H4 (cell line): ENCODE results near the gene PRPF19. TPM values are rescaled to one million over a fixed set of nuclear protein-coding genes. Genes with fewer than 3 reads are reported as not detected.

Source experiments
- DNase-seq: peaks from one replicate; pipeline ENCODE4 v3.0.0-alpha.2; 2015; ENCODE audit warnings: low spot score
- total RNA-seq: library from RNA; depleted of rRNA; stranded (reverse); fragments of >200 nt; shearing (Covaris generic); gene quantifications from 2 replicates; pipeline ENCODE4 v1.2.3, GENCODE V29; 2014

The PRPF19 gene
- total RNA-seq, 1 experiment from 2014 or later = 106 TPM

DNA sequence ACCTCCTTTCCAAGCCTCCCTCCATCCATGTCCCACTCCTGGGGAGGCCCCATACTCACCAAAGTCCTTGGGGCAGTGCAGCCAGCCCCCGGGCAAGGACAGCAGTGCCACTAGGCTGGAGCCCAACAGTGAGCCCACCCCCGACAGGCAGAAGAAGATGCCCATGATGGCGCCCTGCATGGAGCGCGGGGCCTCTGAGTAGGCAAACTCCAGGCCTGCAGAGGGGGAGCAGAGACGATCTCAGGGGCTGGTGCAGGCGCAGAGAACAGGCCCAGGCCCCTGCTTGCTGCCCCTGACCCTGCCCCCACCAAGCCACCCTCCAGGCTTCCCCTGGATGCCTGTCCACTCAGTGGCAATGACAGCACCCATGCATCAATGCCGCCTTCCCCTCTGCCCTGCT, 31.4 kb upstream of the PRPF19 start:
- DNase-seq = no peak

DNA sequence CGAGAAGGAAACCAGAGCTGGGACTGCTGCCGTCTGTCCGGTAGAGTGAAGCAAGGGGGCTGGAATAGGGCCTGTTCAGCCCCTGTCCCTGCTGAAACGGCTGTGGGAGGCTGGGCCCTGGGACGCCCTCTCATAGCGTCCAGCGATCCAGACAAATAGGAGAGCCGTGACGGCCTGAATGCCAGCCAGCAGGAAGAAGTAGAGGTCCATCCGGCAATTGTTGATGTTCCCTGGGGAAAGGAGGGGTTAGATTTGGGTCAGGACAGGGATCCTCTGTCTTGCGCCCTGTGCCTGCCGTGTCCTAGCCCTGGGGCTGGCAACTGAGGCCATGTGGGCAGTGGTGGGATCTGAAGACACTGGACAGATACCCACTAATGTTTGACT, 30.8 kb upstream of the PRPF19 start:
- no peak for DNase-seq

DNA sequence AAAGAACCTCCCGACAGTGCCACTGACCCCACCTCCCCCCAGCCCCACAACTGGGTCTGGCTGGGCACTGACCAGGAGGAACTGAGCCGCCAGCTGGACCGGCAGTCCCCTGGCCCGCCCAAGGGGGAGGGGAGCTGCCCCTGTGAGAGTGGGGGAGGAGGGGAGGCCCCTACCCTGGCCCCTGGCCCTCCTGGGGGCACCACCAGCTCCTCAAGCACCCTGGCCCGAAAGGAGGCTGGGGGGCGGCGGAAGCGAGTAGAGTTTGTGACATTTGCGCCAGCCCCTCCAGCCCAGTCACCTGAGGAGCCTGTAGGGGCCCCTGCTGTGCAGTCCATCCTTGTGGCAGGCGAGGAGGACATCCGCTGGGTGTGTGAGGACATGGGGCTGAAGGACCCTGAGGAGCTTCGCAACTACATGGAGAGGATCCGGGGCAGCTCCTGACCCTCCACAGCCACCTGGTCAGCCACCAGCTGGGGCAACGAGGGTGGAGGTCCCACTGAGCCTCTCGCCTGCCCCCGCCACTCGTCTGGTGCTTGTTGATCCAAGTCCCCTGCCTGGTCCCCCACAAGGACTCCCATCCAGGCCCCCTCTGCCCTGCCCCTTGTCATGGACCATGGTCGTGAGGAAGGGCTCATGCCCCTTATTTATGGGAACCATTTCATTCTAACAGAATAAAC, 30.2 kb upstream of the PRPF19 start:
- no peak for DNase-seq

DNA sequence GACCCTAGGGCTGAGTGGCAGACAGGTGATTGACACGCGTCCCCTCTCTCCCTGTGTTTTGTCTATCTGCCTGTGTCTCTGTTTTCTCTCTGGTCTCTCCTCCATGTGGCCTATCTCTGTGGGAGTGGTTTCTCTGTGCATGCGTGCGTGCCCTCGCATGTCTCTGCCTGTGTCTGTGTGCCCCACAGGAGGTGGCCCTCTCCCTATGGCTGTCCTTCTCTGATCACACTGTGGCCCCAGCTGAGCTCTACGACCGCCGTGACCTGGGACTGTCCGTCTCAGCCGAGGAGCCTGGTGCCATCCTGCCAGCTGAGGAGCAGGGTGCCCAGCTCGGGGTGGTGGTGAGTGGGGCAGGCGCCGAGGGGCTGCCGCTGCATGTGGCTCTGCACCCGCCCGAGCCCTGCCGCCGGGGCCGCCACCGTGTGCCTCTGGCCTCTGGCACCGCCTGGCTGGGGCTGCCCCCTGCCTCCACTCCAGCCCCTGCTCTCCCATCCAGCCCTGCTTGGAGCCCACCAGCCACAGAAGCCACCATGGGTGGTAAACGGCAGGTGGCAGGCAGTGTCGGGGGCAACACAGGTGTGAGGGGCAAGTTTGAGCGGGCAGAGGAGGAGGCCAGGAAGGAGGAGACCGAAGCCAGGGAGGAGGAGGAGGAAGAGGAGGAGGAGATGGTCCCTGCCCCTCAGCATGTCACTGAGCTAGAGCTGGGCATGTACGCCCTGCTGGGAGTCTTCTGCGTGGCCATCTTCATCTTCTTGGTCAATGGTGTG, 29.5 kb upstream of the PRPF19 start:
- DNase-seq = no peak

DNA sequence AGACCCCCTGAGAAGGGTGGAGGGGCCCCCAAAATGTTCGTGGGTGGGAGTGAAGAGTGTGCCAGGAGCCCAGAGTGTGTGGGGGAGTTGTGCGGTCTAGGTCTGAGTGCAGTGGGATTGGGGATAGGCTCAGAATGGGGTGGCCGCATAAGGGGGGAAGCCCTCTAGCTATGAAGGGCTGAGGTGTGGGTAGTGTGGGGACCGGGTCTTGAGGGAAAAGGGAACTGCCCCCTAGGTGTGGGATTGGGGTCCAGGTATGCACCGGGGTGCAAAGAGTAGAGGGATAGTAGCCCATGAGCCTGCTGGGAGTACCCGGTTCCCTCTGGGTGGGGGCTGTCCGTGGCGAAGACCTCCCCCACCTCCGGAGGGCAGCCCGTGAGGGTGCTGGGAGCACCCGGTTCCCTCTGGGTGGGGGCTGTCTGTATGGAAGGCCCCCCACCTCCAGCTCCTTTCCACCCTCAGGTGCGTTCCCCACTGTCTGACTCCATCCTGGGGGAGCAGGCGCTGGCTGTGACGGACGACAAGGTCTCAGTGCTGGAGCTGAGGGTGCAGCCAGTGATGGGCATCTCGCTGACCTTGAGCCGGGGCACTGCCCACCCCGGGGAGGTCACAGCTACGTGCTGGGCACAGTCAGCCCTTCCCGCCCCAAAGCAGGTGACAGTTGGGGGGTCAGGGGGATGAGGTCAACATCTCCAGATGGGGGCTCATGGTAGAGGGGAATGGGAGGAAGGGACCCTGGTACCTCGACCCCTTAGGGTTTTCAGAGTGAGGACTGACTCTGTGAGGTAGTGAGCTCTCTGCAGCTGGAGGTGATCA, 28.6 kb upstream of the PRPF19 start:
- no peak for DNase-seq

DNA sequence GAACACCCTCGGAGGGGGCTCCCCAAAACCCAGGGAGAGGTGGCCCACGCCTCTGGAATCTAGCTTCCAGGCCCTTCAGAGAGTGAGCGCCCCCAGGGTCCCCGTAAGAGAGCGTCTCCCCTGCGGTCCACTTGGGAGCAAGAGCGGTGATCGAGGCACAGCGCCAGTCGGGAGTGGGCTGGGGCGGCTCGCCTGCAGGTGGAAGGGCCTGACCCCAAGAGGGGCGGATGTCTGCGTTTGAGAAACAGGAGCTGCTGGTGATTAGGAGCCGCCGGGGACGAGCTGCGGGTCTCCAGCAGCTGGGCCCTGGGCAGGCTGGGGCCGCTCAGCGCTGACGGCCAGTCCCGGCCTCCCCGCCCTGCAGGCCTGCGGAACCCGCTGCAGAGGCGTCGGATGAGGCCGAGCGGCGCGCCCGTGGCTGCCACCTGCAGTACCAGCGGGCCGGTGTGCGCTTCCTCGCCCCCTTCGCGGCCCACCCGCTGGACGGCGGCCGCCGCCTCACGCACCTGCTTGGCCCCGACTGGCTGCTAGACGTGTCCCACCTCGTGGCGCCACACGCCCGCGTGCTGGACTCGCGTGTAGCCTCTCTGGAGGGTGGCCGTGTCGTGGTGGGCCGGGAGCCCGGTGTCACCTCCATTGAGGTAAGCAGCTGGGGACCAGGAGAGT, 27.9 kb upstream of the PRPF19 start:
- no peak for DNase-seq

DNA sequence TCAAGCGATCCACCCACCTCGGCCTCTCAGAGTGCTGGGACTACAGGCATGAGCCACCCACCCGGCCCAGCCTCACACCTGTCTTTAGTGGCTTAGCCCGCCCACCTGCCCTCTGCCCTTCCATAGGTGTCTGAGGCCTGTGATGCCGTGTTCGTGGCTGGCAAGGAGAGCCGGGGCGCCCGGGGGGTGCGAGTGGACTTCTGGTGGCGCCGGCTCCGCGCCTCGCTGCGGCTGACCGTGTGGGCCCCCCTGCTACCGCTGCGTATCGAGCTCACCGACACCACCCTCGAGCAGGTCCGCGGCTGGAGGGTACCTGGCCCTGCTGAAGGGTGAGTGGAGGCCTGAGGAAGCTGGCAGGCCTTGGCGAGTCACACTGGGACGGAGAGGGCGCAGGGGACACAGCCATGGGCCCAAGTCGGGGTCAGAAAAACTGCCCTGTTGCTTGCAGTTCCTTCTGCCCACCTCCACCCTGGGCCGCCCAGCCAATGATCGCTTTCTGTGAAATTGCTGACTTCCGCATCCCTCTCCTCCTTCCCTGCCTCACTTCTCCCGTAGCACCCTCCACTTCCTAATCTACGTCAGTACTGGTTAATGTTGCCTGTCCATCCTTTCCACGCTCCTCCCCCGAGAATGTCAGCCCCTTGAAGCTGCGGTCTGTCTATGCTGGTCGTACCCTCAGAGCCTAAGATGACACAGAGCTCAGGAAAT, 27.2 kb upstream of the PRPF19 start:
- no peak for DNase-seq

DNA sequence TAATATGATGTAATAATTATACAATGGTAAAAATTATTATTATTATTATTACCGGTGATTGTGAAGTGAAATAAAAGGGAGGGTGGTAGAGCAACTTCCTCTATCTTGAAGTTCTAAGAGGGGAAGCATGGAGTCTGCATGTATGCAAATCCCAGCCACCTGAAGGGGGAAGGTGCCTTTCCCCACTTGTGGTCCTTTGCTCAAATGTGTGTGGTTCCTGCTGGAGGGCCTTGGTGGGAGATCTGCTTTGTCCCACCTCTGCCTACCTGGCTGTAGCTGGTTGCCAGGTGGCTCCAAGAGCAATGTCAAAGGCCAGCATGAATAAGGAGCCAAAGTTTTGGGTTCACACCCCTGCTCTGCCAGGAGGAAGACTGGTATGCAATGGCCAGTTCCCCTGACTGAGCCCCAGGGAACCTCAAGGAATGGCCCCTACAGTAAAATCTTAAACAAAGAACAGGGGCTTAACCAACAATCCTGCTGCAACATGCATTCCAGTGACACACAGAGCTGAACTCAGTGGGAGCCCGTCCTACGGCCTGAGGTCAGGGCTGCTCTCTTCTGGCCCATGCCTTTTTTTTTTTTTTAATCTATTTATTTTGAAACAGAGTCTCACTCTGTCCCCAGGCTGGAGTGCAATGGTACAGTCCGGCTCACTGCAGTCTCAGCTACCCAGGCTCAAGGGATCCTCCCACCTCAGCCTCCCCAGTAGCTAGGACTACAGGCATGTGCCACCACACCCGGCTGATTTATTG, 26.4 kb upstream of the PRPF19 start:
- no peak for DNase-seq

DNA sequence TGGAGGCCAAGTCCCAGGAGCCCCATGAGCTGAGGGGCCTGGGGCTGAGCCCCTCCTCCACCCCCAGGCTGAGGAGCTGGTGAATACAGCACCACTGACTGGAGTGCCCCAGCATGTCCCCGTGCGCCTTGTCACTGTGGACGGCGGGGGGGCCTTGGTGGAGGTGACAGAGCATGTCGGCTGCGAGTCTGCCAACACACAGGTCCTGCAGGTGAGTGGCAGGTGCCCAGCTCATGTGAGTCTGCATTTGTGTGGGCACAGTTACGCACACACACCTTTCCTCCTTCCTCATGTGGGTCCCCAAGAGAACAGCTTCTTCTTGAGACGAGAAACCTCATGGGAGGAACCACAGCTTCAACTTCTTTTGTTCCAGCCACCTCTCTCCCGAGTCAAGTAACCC, 25.5 kb upstream of the PRPF19 start:
- DNase-seq = no peak

DNA sequence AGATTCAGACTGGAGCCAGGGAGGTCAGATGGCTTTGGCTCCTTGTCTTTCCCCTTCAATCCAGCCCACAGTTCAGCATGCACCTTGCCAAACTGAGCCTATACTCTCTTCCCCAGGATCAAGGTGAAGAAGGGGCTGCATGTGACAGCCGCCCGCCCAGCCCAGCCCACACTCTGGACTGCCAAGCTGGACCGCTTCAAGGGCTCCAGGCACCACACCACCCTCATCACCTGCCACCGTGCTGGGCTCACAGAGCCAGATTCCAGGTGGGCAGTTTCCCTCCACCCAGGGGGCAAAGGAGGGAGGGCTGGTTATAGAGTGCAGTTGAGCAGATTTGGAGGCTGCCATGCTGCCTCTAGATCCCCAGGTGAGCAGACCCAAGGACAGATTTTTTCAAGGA, 24.0 kb upstream of the PRPF19 start:
- DNase-seq = no peak

DNA sequence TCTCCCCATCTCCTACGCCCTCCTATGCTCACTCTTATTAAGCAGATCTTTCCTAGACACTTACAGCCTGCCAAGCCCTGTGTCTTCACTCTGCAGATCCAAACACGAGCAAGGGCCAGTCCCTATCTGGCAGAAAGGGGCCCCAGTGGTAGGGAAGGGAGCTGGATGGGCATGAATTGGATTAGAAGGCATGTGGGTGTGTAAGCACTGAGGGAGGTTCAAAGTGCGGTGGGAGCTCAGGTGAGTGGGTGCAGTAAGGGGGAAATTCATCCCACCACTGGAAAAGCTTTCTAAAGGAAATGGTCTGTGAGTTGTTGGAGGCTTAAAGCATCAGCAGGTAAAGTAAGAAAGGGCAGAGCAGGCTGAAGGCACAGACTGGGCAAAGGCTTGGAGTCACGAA, 23.4 kb upstream of the PRPF19 start:
- no peak for DNase-seq

DNA sequence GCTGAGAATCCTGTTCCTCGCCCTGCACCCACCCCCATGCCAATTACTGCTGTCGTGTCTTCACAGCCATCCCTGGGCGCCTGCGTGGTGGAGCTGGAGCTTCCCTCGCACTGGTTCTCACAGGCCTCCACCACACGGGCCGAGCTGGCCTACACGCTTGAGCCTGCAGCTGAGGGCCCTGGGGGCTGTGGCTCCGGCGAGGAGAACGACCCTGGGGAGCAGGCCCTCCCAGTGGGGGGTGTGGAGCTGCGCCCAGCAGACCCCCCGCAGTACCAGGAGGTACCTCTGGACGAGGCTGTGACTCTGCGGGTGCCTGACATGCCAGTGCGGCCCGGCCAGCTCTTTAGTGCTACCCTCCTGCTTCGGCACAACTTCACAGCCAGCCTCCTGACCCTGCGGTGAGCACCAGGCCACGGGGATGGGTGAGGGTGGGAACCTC, 22.2 kb upstream of the PRPF19 start:
- no peak for DNase-seq

DNA sequence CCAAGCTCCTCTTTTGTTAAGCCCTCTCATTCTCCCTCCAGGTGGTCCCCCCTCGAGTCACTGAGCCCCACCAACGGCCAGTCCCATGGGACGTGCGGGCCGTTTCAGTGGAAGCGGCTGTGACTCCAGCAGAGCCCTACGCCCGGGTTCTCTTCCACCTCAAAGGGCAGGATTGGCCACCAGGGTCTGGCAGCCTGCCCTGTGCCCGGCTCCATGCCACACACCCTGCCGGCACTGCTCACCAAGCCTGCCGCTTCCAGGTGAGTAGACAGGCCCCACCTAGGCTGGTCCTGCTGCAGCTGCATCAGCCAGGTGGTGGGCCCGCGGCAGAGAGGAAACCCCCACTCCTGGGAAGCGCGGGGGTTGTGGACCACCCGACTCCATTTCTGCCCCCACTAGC, 21.2 kb upstream of the PRPF19 start:
- no peak for DNase-seq

DNA sequence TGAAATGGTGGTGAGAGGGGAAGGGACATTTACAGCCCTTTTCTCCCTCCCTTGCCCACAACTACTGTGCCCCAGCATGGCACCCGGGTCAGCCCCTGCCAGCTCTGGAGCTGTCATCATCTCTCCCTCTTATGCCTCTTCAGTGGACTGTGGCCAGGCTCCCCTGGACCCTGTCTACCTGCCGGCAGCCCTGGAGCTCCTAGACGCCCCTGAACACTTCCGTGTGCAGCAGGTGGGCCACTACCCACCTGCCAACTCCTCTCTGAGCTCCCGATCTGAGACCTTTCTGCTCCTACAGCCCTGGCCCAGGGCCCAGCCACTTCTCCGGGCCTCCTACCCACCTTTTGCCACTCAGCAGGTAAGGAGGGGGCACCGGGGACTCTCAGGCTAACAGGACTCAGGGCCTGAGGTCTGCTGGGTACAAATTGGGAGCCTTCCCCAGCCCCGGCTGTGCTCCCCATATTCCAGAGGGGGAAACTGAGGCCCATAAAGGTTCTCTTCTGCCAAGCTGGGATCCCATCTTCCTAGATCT, 20.7 kb upstream of the PRPF19 start:
- DNase-seq = no peak

DNA sequence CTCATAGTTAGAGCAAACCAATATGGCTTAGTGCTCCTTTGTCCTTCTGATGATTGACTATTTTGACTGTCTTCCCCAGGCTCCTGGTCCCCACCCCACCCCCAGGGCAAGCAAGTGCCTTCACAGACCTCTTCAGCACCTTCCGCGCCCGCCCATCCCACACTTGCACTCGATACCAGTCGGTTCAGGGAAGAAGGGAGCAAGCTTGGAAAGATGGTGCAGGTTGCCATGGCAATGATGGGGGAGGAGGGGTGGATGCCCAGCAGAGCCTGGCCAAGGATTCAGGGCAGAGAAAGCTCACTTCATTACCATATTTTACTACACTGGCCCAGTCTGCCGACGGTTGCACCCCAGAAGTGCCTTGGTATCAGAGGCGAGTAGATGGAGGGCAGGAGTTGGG, 20.1 kb upstream of the PRPF19 start:
- no peak for DNase-seq

DNA sequence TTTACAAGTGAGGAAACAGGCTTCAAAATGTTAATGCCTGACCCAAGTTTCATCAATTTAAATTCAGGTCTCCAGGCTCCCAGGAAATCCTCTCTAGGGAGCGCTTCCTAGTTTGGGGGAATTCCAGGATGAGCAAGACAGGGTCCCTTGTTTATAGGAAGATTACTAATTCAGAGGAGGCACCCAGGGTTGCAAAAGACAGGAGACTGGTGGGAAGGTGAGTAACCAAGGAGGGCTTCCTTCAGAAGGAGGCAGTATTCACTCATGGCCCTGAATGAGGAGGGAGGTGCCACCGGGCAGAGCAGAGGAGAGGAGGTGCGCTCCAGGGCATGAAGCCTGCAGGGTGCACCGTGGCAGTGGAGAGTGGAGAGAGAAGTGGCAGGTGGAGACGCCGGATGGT, 19.5 kb upstream of the PRPF19 start:
- DNase-seq = no peak

DNA sequence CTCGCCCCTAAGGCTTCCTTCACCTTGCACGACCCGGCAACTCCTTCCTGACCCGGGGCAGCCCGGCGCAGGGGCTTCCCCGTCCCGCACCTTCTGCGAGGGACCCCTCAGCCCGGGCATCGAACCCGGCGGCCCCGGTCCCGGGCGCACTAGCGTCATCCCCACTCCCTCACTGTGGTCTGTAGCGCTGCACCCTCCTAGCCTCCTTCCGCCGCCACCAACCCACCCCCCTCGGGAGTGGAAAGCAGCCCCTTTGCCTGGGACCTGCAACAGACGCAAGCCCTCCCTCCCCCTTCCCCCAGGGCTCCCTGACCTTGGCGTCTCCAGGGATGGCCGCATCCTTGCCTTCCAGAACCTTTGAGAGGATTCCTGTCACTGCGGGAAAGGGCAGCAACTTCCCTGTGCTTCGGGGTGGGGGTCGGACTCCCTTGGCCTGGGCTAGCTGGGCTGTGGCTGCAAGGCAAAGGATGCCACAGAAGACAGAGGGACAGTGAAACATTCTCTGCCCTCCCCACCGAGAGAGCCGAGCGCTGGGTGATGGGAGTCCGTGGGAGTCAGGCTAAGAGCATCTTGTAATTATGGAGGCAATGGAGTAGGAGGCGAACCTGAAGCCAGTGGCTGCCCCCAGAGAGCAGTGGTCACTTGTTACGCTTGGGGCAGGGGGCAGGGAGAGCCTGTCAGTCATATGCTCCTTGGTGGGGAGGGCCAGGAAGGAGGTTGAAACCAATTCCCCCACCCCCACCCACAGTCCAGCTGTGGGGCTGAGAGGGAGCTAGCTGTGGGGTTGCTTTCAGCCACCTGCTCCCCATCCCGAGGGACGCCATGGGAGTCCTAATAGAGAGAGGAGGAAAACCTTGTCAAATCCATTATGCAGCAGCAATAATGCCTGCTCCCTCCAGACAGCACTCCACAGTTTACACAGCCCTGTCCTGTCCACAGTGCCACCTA, 18.8 kb upstream of the PRPF19 start:
- DNase-seq = no peak

DNA sequence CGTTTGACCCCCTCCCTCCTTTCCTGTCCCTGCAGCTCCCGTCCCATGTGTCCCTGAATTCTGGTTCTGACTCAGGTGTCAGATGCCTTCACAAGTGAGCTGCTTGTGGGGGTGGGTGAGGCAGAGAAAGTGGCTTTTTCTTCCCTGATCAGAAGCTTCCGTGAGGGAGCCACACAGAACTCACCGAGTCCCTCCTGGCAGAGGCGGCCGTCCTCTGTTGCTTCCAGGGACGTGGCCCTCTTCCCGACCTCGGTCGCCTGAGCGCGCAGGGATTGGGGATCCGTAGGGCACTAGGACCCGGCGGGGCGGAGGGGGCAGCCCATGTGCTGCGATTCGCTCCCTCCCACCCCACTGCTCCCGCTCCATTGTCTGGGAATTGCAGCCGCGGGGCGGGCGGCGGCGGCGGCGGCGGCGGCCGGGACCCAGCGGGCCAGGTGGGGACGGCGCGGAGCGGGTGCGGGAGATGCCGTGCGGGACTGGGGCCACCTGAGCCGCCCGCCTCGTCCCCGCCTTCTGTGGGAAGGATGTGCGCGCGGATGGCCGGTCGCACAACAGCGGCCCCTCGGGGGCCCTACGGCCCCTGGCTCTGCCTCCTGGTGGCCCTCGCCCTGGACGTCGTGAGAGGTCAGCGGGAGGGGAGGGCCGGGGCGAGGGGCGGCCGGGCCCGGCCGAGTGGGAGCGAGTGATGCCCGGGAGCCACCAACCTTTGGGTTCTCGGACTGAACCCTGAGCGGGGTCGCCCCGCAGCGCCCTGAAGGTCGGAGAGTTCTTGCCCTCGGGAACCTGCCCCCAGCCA, 17.9 kb upstream of the PRPF19 start, which contains the start of gene TMEM132A:
Gene TMEM132A (plus strand): TSS at position 351 of the 796 bp plus-strand sequence. CDS start 174 bp downstream, at position 525.
- peak; percentile 69 for DNase-seq

DNA sequence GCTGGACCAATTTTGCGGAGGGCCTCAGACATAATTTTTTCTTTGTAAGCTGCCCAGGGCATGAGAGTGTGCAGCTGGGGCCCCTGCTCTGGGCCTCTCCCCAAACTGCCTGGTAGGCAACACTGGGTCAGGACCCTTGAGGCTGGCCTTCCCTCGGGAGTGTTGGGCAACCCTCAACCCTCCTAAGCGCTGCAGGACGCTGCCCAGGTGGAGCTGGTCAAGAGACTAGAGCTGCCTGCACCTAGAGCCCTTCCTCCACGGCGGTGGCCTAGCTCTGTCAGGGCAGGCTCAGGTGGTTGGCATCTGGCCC, 17.4 kb upstream of the PRPF19 start:
- DNase-seq = no peak
